Tibial nerve (tissue), 4 donors: ENCODE data around the gene PTPN5.

Experiments
- CTCF ChIP-seq, 5 experiments: fragments of 200-600 bp in 3 of 5; fragments of 450-650 bp in 2 of 5; sonication (generic) in 3 of 5; IDR thresholded peaks; one replicate each; pipeline ENCODE4 v1.5.1; 2016 to 2019; ENCODE audit warnings: antibody characterized with exemption in 5 of 5, mild to moderate bottlenecking in 3 of 5, moderate library complexity in 2 of 5
- EP300 ChIP-seq, 2 donors: sonication (generic); formaldehyde crosslinking; IDR thresholded peaks; one replicate each; pipeline ENCODE4 v1.6.1; 2017; ENCODE audit warnings: antibody characterized with exemption in 2 of 2, mild to moderate bottlenecking in 1 of 2
- POLR2A ChIP-seq, 2 donors: fragments of 450-650 bp; IDR thresholded peaks; one replicate each; pipeline ENCODE4 v1.6.1; 2017; ENCODE audit warnings: antibody characterized with exemption in 2 of 2, mild to moderate bottlenecking in 2 of 2, moderate library complexity in 2 of 2

GRCh38 chr11:18756889-18757288 lies 34.7 kb downstream of the PTPN5 start:
- TF ChIP-seq EP300 (IDR thresholded peaks at IDR 0.05): no peak
- no peak for TF ChIP-seq CTCF (IDR thresholded peaks at IDR 0.05)
- no peak for TF ChIP-seq POLR2A (IDR thresholded peaks at IDR 0.05)
